Motor neuron (in vitro differentiated cells): ENCODE data around the gene SPATA7. TPM values are rescaled to one million over a fixed set of nuclear protein-coding genes. Genes with fewer than 3 reads are reported as not detected.

ENCODE experiments used
- ATAC-seq, 8 experiments: fragments of 200-7000 bp; cut with Tn5 transposase; replicated peaks in 6 of 8; 2 replicates each; pipeline ENCODE4 v1.8.0; 2021; ENCODE audit warnings: mild to moderate bottlenecking in 8 of 8, moderate library complexity in 8 of 8
- H3K27ac ChIP-seq, 2 donors: fragments of 250-450 bp; sonication (Bioruptor Pico); 2 replicates each; pipeline ENCODE4 v1.9.0; 2021; ENCODE audit warnings: antibody characterized with exemption in 2 of 2, mild to moderate bottlenecking in 2 of 2, moderate library complexity in 1 of 2
- H3K4me1 ChIP-seq, 2 donors: fragments of 250-450 bp; sonication (Bioruptor Pico); replicated peaks in 1 of 2; 2 replicates each; pipeline ENCODE4 v1.6.1; 2021; ENCODE audit warnings: antibody characterized with exemption in 2 of 2, mild to moderate bottlenecking in 2 of 2, moderate library complexity in 1 of 2
- H3K4me3 ChIP-seq, 5 donors: fragments of 250-450 bp; sonication (Bioruptor Pico); 2 replicates each; pipeline ENCODE4 v1.9.0; 2021; ENCODE audit warnings: antibody characterized with exemption in 5 of 5, mild to moderate bottlenecking in 5 of 5, moderate library complexity in 4 of 5
- WGBS, 10 experiments: fragments of 450-650 bp; shearing (Covaris generic); methylation state at CpG; one replicate each; pipeline ENCODE4 v1.0.0; 2022; 5-methylcytosine and 5-hydroxymethylcytosine counted together
- in situ Hi-C, 9 experiments: fragments of 400-800 bp; cut with MboI; loops; one replicate each; pipeline ENCODE4 v1.15.0; 2021; ENCODE audit warnings: low sequenced_read_pairs in 9 of 9, low pct_unique_long_range_greater_than_20kb in 2 of 9; ENCODE audit not compliant: unreplicated experiment in 9 of 9
- total RNA-seq, 8 experiments: library from RNA; unstranded; fragments of 300-600 nt; gene quantifications; 2 replicates each; pipeline versions ENCODE4 v1.2.3 to v1.2.4, GENCODE V29; 2022

SPATA7 gene, protein sequence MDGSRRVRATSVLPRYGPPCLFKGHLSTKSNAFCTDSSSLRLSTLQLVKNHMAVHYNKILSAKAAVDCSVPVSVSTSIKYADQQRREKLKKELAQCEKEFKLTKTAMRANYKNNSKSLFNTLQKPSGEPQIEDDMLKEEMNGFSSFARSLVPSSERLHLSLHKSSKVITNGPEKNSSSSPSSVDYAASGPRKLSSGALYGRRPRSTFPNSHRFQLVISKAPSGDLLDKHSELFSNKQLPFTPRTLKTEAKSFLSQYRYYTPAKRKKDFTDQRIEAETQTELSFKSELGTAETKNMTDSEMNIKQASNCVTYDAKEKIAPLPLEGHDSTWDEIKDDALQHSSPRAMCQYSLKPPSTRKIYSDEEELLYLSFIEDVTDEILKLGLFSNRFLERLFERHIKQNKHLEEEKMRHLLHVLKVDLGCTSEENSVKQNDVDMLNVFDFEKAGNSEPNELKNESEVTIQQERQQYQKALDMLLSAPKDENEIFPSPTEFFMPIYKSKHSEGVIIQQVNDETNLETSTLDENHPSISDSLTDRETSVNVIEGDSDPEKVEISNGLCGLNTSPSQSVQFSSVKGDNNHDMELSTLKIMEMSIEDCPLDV
- 10 to 100 TPM in 7 of 8 experiments, 1 to 10 TPM in 1; 4.4 to 37.8 (median 24.9) TPM for total RNA-seq

GRCh38 chr14:88385212-88386101 is at the start of gene SPATA7:
Gene SPATA7 (plus strand): TSS chr14:88385657. CDS start chr14:88385819, 162 bp downstream.
- peak within 1 kb of the TSS; percentile 70 to 79 for H3K27ac ChIP-seq
- H3K4me1 ChIP-seq: peaks cover 6% of the 10 kb centered on the region in 2 donors
- peak; percentile 96 to 99 (median 98) for ATAC-seq
- in situ Hi-C loops: loop anchor here in 1 of 9 experiments (25.0 kb wide), 1 partner anchor 198 kb away; no protein-coding TSS in a partner anchor
- WGBS, 10 experiments: 0% methylated on average over 1 to 9 of the region's 50 CpGs
- peak within 1 kb of the TSS; percentile 55 to 91 (median 73) for H3K4me3 ChIP-seq

- in situ Hi-C loops: no loop called here
- ATAC-seq: no peak
- Histone ChIP-seq H3K4me3 (no peak overlapping the region), H3K27ac (no peak overlapping the region), H3K4me1 (no peaks in the 10 kb centered on the region)
Observed at GRCh38 chr14:88340357-88340756, 45.1 kb upstream of the SPATA7 start.

DNA sequence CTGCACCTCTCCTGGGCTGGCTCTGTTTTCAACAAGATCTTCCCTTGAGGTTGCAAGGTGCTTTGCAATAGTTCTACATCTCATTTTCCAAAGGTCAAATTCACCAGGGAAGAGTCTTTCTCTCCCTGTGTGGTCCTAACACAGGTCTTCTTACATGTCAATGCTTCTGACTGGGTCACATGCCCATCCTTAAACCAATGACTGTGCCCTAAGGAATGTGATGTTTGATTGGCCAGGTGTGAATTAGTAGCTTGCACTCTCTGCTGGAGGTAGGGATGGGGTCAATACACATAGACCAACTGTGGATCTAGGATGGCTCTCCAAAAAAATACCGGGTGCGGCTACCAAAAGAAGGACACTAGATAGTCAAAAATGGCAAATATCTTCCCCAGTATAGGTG is 42.5 kb upstream of the SPATA7 start:
- no peak for ATAC-seq
- in situ Hi-C loops: no loop called here
- no peak overlapping the region for H3K27ac ChIP-seq
- no peaks in the 10 kb centered on the region for H3K4me1 ChIP-seq
- WGBS, 10 experiments: 61 to 100% (median 73%) methylated on average over 1 to 2 of the region's 2 CpGs; no CpG with 5 or more reads in 4 of the 10 experiments
- no peak overlapping the region for H3K4me3 ChIP-seq

- in situ Hi-C loops: no loop called here
- Histone ChIP-seq H3K4me1 (no peaks in the 10 kb centered on the region), H3K27ac (no peak overlapping the region), H3K4me3 (no peak overlapping the region)
- WGBS, 10 experiments: 0 to 89% (median 57%) methylated on average over 1 to 5 of the region's 5 CpGs
- no peak for ATAC-seq
Observed at GRCh38 chr14:88346048-88346639, 39.3 kb upstream of the SPATA7 start.

DNA sequence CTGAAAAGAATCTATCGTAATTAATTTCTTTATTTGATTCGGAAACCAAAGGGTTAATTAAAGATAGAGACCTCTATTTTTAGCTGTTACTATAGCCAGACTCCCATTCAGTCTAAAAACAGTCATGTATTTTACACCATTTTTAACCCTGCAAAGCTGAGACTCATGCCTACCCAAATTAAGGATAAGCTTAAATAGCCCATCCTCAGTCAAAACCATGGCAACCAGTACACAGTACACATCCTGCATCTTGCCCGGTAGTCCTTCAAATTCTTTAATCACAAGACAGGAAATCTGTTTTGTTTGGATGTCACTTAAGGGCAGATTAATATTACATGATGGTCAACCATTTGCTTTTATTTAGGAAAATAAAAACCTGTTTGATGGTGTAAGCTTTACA is 36.9 kb upstream of the SPATA7 start:
- Histone ChIP-seq H3K4me1 (peaks cover 5 to 11% of the 10 kb centered on the region in 2 donors), H3K4me3 (no peak overlapping the region), H3K27ac (no peak overlapping the region)
- ATAC-seq: no peak
- 14 to 91% (median 70%) methylated on average over 2 to 3 of the region's 3 CpGs for WGBS, 10 experiments
- in situ Hi-C loops: no loop called here

DNA sequence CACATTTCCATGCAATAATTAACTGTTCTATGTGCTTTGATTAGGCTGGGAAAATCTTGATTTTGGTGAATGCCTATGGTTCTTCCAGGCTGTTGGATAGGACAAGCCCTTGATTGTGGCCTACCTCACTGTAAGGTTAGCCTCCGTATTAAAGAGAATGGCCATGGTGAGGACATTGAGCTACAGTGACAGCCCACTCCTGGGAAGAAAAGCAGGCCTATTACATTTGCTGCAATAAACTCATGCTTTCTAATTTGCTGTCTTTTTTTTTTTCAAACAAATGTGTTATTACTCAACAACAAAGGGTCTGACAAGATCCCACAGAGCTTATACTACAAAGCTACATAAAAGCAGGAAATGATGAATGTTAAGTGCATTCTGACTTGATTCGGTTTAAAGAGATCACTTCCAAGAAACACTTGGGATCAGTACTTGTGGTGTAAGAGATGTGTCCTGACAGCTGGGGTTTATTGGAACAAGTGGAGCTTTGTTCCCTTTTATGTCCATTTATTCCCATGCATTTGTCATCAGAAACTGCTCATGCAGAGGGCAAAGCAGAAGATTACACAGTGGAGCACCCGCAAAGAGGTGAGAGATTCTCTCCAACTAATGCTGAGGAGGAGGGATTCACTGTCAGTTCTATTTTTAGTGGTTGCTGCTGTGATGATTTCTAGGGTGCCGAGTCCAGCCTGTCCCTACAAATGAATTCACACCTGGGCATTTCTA is 33.3 kb upstream of the SPATA7 start:
- peak in 5 of 8 experiments; percentile 69 to 85 (median 74) for ATAC-seq
- no peak overlapping the region for H3K4me3 ChIP-seq
- H3K4me1 ChIP-seq: peaks cover 5 to 11% of the 10 kb centered on the region in 2 donors
- in situ Hi-C loops: loop anchor here in 2 of 9 experiments (25.0 kb wide), 2 partner anchors 165 to 340 kb away; partner anchors contain the start of gene GPR65 (in 1 of the 2)
- no peak overlapping the region for H3K27ac ChIP-seq
- 0 to 92% (median 53%) methylated on average over 1 to 4 of the region's 4 CpGs; no CpG with 5 or more reads in 1 of the 10 experiments for WGBS, 10 experiments

DNA sequence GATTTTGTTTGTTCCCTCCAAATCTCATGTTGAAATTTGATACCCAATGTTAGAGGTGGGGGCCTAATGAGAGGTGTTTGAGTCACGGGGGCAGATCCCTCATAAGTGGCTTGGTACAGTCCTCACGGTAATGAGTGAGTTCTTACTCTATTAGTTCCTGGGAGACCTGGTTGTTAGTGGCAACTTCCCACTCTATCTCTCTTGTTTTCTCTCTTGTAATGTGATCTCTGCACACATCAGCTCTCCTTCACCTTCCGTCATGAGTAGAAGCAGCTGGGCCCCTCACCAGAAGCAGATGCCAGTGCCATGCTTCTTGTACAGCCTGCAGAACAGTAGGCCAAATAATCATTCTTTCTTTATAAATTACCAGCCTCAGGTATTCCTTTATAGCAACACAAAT is 32.8 kb upstream of the SPATA7 start:
- no peak overlapping the region for H3K27ac ChIP-seq
- WGBS, 10 experiments: 8 to 94% (median 60%) methylated on average over 1 to 3 of the region's 3 CpGs; no CpG with 5 or more reads in 3 of the 10 experiments
- in situ Hi-C loops: loop anchor here in 2 of 9 experiments (25.0 kb wide), 2 partner anchors 165 to 340 kb away; partner anchors contain the start of gene GPR65 (in 1 of the 2)
- H3K4me3 ChIP-seq: no peak overlapping the region
- peaks cover 5 to 11% of the 10 kb centered on the region in 2 donors for H3K4me1 ChIP-seq
- peak in 4 of 8 experiments; percentile 24 to 72 (median 30) for ATAC-seq

DNA sequence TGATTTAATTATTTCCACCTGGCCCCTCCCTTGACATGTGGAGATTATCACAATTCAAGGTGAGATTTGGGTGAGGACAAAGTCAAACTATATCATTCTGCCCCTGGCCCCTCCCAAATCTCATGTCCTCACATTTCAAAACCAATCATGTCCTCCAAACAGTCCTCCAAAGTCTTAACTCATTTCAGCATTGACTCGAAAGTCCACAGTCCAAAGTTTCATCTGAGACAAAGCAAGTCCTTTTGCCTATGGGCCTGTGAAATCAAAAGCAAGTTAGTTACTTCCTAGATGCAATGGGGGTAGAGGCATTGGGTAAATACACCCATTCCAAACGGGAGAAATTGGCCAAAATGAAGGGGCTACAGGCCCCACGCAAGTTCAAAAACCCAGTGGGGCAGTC is 31.1 kb upstream of the SPATA7 start:
- in situ Hi-C loops: loop anchor here in 2 of 9 experiments (25.0 kb wide), 2 partner anchors 167 to 342 kb away; partner anchors contain the start of gene GPR65 (in 1 of the 2)
- 18 to 78% (median 57%) methylated on average over 2 to 3 of the region's 3 CpGs; no CpG with 5 or more reads in 4 of the 10 experiments for WGBS, 10 experiments
- peaks cover 5 to 11% of the 10 kb centered on the region in 2 donors for H3K4me1 ChIP-seq
- H3K4me3 ChIP-seq: no peak overlapping the region
- ATAC-seq: no peak
- H3K27ac ChIP-seq: no peak overlapping the region

DNA sequence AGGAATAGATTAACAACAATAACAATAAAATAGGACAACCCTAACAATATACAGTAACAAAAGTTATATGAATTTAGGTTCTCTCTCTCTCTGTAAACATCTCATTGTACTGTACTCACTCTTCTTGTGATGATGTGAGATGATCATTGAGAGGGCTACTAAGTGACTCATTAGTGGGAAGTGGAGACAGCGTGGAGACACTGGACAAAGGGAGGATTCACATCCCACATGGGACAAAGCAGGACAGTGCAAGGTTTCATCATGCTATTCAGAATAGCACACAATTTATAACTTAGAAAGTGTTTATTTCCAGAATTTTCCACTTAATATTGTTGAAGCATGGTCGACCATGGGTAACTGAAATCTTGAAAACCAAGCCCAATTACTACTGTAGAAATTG is 26.0 kb upstream of the SPATA7 start:
- peak in 3 of 8 experiments; percentile 45 to 63 (median 55) for ATAC-seq
- Histone ChIP-seq H3K27ac (no peak overlapping the region), H3K4me3 (no peak overlapping the region), H3K4me1 (peaks cover 1 to 4% of the 10 kb centered on the region in 2 donors)
- WGBS, 10 experiments: 0 to 75% (median 28%) methylated on average over 1 to 2 of the region's 2 CpGs; no CpG with 5 or more reads in 2 of the 10 experiments
- in situ Hi-C loops: loop anchor here in 2 of 9 experiments (25.0 kb wide), 2 partner anchors 172 to 347 kb away; partner anchors contain the start of gene GPR65 (in 1 of the 2)

GRCh38 chr14:88363644-88364043 is 21.8 kb upstream of the SPATA7 start:
- Histone ChIP-seq H3K27ac (no peak overlapping the region), H3K4me1 (peaks cover 4 to 8% of the 10 kb centered on the region in 2 donors), H3K4me3 (no peak overlapping the region)
- ATAC-seq: peak in 1 of 8 experiments; percentile 50
- WGBS, 10 experiments: 17 to 100% (median 52%) methylated on average over 1 to 4 of the region's 4 CpGs; no CpG with 5 or more reads in 1 of the 10 experiments
- in situ Hi-C loops: loop anchor here in 2 of 9 experiments (25.0 kb wide), 2 partner anchors 176 to 351 kb away; partner anchors contain the start of gene GPR65 (in 1 of the 2)

GRCh38 chr14:88364710-88365413 is 20.6 kb upstream of the SPATA7 start:
- H3K4me1 ChIP-seq: peaks cover 4 to 8% of the 10 kb centered on the region in 2 donors
- WGBS, 10 experiments: 6 to 67% (median 48%) methylated on average over 1 to 4 of the region's 4 CpGs; no CpG with 5 or more reads in 1 of the 10 experiments
- no peak for ATAC-seq
- in situ Hi-C loops: loop anchor here in 2 of 9 experiments (25.0 kb wide), 2 partner anchors 178 to 353 kb away; partner anchors contain the start of gene GPR65 (in 1 of the 2)
- H3K27ac ChIP-seq: no peak overlapping the region
- H3K4me3 ChIP-seq: no peak overlapping the region
